Activated naive CD4-positive, alpha-beta T cell treated with anti-CD3 and anti-CD28 coated beads, Interleukin-2, amount 50 U/mL, for 72 hours (primary cell): ENCODE measurements around the gene PSENEN. TPM values are rescaled to one million over a fixed set of nuclear protein-coding genes. Genes with fewer than 3 reads are reported as not detected.
"Not testable (repeated sequence)": the region's sequence is repeated elsewhere in the genome, so short reads cannot be mapped to it uniquely, and the experiment has no call there.

ENCODE experiments used
- ATAC-seq, 2 donors: fragments of 150-1000 bp; cut with Tn5 transposase; 2 replicates each; pipeline ENCODE4 v1.10.0; 2021; ENCODE audit warnings: mild to moderate bottlenecking in 2 of 2, moderate library complexity in 2 of 2
- DNase-seq, 2 donors: peaks; one replicate each; pipeline ENCODE4 v3.0.0; 2021 to 2022; ENCODE audit warnings: low spot score in 2 of 2
- H3K27ac Mint-ChIP-seq, 2 donors: one replicate each; pipeline ENCODE4 v1.8.0; 2022; ENCODE audit warnings: mild to moderate bottlenecking in 2 of 2, mixed read lengths in 2 of 2
- H3K36me3 Mint-ChIP-seq, 2 donors: one replicate each; pipeline ENCODE4 v1.8.0; 2022; ENCODE audit warnings: mixed read lengths in 2 of 2
- H3K9me3 Mint-ChIP-seq, 2 donors: one replicate each; pipeline ENCODE4 v1.8.0; 2022; ENCODE audit warnings: mixed read lengths in 2 of 2
- total RNA-seq, 2 donors: library from RNA; stranded (reverse); gene quantifications; one replicate each; pipeline ENCODE4 v1.2.3, GENCODE V29; 2022

The PSENEN gene
- total RNA-seq, 2 donors from 2014 or later = 43.2 to 49.4 TPM

DNA sequence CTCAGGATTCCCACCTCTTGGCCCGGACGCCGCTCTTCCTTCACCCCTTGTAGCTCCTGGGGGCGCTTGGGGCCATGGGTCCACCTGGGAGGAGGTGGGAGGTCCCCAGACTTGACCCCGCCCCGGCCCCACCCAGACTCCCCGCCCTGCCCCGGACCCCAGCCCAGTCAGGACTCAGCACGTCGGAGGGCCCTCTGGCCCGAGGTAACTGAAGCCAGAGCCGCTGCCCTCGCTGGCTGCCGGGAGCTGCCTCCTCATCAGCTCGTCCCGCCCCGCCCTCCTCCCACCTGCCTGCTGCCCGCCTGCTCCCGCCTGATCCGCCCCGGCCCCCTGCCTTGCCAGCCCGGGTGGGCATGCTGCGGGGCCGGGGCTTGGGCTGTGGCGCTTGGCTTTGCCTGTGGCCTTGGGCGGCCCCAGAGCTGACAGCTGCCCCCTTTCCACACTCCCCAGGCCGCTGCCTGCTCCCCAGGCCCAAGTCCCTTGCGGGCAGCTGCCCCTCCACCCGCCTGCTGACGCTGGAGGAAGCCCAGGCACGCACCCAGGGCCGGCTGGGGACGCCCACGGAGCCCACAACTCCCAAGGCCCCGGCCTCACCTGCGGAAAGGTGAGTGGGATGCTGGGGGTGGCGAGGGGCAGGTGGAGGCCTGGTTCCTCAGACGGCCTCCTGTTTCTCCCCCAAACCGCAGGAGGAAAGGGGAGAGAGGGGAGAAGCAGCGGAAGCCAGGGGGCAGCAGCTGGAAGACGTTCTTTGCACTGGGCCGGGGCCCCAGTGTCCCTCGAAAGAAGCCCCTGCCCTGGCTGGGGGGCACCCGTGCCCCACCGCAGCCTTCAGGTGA is 39.3 kb downstream of the PSENEN start:
- H3K36me3 Mint-ChIP-seq = no peaks in the 10 kb centered on the region
- ATAC-seq (no peak), DNase-seq (no peak)
- H3K27ac Mint-ChIP-seq = no peak overlapping the region
- no peaks in the 10 kb centered on the region for H3K9me3 Mint-ChIP-seq

DNA sequence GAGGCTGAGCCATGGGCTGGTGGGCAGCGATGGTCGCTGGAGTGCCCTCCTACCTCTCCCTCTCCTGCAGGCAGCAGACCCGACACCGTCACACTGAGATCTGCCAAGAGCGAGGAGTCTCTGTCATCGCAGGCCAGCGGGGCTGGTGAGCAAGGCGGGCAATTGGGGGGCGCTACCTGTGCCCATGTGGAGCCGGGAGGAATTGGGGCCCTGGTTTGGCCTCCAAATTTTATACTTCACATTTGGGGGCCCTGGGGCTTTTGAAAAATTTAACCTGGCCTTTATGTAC is 39.8 kb downstream of the PSENEN start:
- ATAC-seq = no peak

DNA sequence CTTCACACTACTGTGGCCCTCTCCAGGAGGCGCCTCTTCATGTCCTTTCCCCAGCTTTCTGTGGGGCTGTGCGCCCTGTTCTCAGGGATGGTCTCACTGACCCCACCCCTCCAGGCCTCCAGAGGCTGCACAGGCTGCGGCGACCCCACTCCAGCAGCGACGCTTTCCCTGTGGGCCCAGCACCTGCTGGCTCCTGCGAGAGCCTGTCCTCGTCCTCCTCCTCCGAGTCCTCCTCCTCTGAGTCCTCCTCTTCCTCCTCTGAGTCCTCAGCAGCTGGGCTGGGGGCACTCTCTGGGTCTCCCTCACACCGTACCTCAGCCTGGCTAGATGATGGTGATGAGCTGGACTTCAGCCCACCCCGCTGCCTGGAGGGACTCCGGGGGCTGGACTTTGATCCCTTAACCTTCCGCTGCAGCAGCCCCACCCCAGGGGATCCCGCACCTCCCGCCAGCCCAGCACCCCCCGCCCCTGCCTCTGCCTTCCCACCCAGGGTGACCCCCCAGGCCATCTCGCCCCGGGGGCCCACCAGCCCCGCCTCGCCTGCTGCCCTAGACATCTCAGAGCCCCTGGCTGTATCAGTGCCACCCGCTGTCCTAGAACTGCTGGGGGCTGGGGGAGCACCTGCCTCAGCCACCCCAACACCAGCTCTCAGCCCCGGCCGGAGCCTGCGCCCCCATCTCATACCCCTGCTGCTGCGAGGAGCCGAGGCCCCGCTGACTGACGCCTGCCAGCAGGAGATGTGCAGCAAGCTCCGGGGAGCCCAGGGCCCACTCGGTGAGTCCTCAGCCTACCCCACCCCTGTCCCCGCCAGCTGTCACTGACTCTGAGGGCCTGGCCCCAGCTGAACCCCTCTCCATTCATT is 41.1 kb downstream of the PSENEN start:
- no peak for DNase-seq
- ATAC-seq = no peak
- no peaks in the 10 kb centered on the region for H3K36me3 Mint-ChIP-seq
- no peak overlapping the region for H3K27ac Mint-ChIP-seq
- H3K9me3 Mint-ChIP-seq = no peaks in the 10 kb centered on the region

More for the DNA sequence above, 39.8 kb downstream of the PSENEN start:
- no peak overlapping the region for H3K27ac Mint-ChIP-seq
- H3K9me3 Mint-ChIP-seq = no peaks in the 10 kb centered on the region
- no peaks in the 10 kb centered on the region for H3K36me3 Mint-ChIP-seq
- no peak for DNase-seq

DNA sequence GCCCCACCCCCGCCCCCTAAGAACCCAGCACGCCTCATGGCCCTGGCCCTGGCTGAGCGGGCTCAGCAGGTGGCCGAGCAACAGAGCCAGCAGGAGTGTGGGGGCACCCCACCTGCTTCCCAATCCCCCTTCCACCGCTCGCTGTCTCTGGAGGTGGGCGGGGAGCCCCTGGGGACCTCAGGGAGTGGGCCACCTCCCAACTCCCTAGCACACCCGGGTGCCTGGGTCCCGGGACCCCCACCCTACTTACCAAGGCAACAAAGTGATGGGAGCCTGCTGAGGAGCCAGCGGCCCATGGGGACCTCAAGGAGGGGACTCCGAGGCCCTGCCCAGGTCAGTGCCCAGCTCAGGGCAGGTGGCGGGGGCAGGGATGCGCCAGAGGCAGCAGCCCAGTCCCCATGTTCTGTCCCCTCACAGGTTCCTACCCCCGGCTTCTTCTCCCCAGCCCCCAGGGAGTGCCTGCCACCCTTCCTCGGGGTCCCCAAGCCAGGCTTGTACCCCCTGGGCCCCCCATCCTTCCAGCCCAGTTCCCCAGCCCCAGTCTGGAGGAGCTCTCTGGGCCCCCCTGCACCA is 41.9 kb downstream of the PSENEN start:
- no peaks in the 10 kb centered on the region for H3K36me3 Mint-ChIP-seq

DNA sequence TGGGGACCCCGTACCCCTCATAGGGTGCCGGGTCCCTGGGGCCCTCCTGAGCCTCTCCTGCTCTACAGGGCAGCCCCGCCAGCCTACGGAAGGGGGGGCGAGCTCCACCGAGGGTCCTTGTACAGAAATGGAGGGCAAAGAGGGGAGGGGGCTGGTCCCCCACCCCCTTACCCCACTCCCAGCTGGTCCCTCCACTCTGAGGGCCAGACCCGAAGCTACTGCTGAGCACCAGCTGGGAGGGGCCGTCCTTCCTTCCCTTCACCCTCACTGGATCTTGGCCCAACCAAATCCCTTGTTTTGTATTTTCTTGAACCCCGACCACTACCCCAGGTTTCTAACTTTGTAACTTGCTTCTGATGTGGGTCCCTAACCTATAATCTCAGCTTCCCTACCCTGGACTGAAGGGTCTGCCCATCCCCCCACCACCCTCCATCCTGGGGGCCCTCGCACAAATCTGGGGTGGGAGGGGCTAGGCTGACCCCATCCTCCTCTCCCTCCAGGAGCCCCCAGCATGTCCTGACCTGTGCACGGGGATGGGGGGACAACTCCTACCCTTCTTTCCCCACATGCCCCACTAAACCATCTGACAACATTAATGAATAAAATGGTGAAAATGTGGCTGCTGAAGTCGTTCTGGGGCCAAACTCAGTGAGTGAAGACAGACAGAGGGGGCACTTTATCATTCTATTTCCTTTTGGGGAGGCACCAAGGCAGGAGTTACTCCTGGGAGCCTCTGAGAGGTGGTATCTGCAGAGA is 42.9 kb downstream of the PSENEN start:
- no peak for DNase-seq
- Mint-ChIP-seq H3K27ac (peak overlapping the region in 1 of 2 donors; percentile 24), H3K36me3 (no peaks in the 10 kb centered on the region), H3K9me3 (no peaks in the 10 kb centered on the region)
- no peak for ATAC-seq

More for the DNA sequence above, 41.9 kb downstream of the PSENEN start:
- Mint-ChIP-seq H3K27ac (no peak overlapping the region), H3K9me3 (no peaks in the 10 kb centered on the region)
- no peak for ATAC-seq
- DNase-seq = no peak

DNA sequence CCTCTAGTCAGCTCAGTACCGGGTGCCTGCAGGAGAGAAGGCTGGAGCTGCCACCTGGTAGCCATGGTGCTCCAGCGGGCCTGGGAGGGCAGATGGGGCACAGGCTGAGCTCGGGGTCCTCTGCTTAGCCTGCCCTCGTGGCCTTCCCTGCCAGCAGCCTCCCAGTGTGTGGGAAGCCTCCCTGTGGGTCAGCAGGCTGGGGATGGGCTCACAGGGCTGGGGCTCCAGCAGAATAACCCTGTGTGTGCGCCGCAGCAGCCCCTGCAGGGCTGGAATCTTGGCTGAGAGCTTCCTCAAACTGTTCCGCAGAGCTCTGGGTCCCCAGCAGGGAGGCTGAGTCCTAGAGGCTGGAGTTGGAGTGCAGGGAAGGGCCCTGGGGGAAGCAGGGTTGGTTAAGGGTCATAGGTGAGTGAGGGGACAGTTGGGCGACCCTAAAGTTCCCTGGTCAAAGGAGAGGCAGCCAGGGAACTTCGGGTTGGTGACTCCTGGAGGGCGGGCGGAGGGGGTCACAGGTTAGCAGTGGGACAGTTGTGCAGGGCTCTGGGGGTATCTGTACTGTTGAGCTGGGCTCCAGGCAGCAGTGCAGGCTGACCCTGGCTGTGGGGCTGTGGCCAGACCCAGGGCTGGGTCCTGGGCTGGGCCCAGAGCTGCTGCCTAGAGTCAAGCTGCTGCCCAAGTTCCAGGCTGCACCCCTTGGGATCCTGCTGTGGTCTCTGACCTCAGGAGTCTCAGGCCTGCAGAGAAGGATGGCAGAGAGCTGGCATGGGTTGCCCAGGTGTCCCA is 43.9 kb downstream of the PSENEN start:
- no peaks in the 10 kb centered on the region for H3K36me3 Mint-ChIP-seq
- H3K27ac Mint-ChIP-seq = peak overlapping the region in 1 of 2 donors; percentile 44
- DNase-seq (no peak), ATAC-seq (peak in 1 of 2 donors; percentile 19)
- H3K9me3 Mint-ChIP-seq = no peaks in the 10 kb centered on the region

DNA sequence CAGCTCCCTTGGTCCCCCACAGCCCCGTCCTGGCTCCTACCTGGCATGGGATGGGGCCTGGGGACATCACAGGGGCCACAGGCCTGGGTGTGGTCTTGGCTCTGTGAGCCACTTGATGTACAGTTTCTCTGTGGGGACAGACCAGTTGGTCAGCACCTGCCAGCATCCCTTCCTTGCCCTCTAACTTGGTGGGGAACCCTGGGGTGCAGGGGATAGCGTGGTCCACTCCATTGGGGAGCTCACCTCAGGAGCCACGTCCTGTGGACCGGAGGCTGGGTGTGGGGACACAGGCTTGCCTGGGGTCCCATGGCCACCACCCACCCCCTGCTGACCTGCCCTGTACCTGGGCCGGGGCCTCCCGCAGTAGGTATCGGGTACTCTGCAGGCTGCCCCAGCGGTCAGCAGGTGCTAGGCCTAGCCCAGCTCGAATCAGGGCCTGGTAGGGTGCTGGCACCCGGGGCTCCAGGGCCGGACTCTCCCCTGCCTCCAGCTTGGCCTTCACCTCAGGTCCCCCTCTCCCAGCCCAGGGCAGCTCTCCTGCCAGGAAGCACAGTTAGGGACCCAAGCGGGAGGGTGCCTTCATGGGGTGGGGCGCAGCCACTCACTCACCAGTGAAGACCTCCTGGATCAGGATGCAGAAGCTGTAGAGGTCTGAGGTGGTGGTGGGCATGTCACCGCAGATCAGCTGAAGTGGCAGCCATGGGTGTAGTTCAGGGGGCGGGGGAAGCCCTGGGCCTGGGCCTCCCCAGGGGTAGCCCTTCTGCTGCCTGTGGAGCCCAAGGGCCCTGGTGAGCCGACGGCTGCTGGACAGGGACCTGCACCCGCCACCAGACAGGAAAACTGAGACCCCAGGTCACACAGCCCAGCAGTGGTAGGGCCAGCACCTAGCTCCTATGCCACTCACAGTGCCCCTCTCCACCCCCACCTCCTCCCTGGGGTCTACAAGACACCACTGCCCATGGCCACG is 44.8 kb downstream of the PSENEN start:
- peak overlapping the region in 1 of 2 donors; percentile 44 for H3K27ac Mint-ChIP-seq
- no peaks in the 10 kb centered on the region for H3K9me3 Mint-ChIP-seq
- peak in 1 of 2 donors; percentile 13 for ATAC-seq
- DNase-seq = no peak
- no peaks in the 10 kb centered on the region for H3K36me3 Mint-ChIP-seq

DNA sequence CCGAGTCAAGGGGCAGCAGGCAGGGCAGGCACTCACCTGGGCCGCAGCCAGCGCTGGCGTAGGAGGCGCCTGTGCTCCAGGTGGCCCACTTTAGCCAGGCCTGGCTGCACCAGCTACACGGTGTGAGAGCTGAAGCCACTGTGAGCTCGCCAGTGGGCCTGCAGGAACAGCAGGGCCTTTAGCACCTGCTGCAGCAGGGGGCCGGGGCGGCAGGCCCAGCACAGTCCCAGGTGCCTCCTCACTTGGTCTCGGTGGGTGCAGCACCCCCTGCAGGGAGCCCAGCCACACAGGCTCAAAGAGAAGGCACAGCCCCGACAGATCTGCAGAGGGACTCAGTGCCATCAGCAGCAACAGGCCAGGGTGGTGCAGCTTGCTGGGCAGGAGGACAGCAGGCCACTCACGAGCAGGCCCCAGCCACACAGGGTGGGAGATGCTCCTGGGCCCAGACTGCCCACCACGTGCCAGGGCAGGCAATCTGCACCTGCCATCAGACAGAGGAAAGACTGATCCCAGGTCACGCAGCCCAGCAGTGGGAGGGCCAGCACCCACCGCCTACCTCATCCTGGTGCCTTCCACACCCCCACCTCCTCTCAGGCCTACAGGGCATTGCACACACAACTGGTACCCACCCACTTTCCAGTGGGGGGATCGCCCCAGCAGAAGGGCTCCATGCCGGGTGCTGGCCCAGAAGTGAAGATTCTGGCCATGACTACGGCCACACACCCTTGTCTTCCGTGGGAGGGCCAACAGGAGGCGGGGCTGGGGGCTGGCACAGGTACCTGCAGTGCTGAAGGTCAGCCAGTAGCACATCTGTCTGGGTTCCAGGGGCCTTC is 45.7 kb downstream of the PSENEN start:
- DNase-seq (no peak), ATAC-seq (peak; percentile 55 to 64)
- Mint-ChIP-seq H3K27ac (no peak overlapping the region), H3K9me3 (no peaks in the 10 kb centered on the region), H3K36me3 (no peaks in the 10 kb centered on the region)

DNA sequence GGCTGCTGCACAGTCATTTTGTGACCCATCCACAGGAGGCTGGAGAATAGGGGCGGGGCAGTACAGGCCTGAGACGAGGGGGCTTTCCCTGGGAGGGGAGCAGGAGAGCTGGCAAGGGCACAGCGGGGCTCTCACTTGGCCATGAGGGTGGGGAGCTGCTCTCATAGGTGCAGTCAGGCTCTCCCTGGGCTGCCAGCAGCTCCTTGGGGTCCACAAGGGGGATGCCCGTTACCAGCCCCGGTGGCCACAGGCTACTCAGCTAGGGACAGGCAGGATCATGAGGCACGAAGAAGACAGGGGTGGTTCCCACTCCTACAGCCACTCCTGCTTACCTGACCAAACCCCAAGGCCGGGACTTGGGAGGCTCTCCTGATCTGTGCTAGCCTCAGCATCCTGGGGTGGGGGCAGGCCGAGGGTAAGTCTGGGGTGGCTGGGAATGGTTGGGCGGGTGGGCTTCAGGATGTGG is 46.4 kb downstream of the PSENEN start:
- DNase-seq (no peak), ATAC-seq (no peak)
- Mint-ChIP-seq H3K9me3 (no peaks in the 10 kb centered on the region), H3K27ac (no peak overlapping the region), H3K36me3 (no peaks in the 10 kb centered on the region)

DNA sequence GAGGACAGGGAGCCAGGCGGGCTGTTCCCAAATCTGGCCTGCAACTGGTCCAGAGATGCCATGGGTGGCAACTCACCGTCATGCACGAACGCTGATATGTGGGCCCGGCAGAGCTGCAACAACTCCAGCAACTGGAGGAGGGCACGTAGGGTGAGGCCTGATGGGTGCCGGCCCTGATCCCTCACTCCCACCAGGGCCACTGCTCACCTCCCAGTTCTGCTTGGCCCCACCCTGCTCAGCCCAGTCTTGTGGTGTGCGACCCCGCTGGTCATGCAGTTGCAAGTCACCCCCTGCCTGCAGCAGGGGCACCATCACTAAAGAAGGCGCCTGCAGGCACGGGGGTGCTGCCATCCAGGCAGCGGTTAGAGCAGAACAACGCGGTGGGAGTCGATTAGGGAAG is 46.9 kb downstream of the PSENEN start:
- H3K27ac Mint-ChIP-seq = no peak overlapping the region
- DNase-seq (no peak), ATAC-seq (no peak)
- H3K9me3 Mint-ChIP-seq = no peaks in the 10 kb centered on the region
- no peaks in the 10 kb centered on the region for H3K36me3 Mint-ChIP-seq

DNA sequence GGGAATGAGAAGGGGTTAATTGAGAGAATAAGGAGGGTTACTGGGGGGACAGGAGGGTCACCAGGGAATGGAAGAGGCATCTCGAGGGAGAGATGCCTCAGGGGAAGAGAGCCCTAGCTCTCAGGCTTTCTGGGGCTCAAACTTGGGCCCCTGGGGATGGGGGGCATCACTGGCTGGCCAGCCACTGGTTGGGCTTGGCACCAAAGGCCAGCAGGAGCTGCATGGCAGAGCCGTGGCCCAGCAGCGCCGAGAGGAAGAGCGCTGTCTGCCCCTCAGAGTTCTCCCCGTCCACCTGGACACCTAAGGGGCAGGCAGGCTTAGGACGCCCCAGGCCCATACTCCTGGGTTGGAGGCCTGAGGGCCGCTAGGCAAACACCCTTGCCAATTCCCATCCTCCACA is 47.4 kb downstream of the PSENEN start:
- H3K27ac Mint-ChIP-seq = no peak overlapping the region
- no peaks in the 10 kb centered on the region for H3K9me3 Mint-ChIP-seq
- no peak for ATAC-seq
- DNase-seq = no peak
- H3K36me3 Mint-ChIP-seq = no peaks in the 10 kb centered on the region

DNA sequence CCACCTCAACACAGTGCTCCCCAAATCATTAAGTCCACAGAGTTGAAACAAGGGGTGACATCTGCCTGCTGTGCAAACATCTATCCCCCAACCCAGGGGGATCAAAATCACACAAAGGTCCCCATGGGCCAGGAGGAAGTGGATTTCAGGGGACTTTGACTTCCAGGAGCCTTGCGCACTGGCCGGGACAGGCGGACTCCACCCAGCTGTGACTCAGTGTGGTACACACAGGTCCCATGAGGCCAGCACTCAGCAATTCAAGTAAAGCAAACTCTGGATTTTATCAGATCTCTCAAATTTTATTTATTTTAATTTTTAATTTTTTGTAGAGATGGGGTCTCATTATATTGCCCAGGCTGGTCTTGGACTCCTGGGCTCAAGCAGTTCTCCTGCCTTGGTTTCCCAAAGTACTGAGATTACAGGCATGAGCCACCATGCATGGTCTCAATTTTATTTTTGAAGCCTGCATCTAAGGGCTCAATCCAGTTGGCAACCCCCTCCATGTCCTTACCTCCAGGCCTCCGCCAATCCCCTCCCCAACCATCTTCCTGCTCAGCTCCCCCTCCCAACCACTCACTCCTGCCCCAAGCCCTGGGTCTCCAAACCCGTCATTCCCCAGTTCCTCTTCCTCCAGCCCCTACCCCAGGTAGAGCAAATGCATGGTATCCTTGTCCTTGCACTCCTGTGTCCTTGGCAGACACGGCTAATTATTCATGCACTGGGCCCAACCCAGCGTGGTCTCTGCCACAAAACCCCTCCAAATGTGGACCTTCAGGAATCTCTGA is 48.1 kb downstream of the PSENEN start:
- DNase-seq (no peak), ATAC-seq (no peak)
- Mint-ChIP-seq H3K27ac (no peak overlapping the region), H3K9me3 (no peaks in the 10 kb centered on the region), H3K36me3 (no peaks in the 10 kb centered on the region)

DNA sequence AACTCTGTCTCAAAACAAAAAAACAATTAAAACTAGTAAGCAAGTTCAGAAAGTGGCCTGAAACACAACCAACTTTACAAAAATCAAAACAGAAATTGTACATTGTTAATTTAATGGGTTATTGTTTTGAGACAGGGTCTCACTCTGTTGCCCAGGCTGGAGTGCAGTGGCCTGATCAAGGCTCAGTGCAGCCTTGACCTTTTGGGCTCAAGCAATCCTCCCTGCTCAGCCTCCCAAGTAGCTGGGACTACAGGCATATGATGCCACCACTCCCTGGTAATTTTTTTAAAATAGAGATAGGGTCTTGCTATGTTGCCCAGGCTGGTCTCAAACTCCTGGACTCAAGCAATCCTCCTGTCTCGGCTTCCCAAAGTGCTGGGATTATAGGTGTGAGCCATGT is 50.1 kb downstream of the PSENEN start:
- not testable (repeated sequence) for ATAC-seq, H3K36me3 Mint-ChIP-seq, H3K9me3 Mint-ChIP-seq, H3K27ac Mint-ChIP-seq, DNase-seq
